Suppressor macrophage treated with lipopolysaccharide for 1 hour (primary cell): ENCODE results near the gene MPEG1.

Source experiments
- DNase-seq, 3 donors: peaks; one replicate each; pipeline ENCODE4 v3.0.0-alpha.2; 2020 to 2022

The MPEG1 gene

DNA sequence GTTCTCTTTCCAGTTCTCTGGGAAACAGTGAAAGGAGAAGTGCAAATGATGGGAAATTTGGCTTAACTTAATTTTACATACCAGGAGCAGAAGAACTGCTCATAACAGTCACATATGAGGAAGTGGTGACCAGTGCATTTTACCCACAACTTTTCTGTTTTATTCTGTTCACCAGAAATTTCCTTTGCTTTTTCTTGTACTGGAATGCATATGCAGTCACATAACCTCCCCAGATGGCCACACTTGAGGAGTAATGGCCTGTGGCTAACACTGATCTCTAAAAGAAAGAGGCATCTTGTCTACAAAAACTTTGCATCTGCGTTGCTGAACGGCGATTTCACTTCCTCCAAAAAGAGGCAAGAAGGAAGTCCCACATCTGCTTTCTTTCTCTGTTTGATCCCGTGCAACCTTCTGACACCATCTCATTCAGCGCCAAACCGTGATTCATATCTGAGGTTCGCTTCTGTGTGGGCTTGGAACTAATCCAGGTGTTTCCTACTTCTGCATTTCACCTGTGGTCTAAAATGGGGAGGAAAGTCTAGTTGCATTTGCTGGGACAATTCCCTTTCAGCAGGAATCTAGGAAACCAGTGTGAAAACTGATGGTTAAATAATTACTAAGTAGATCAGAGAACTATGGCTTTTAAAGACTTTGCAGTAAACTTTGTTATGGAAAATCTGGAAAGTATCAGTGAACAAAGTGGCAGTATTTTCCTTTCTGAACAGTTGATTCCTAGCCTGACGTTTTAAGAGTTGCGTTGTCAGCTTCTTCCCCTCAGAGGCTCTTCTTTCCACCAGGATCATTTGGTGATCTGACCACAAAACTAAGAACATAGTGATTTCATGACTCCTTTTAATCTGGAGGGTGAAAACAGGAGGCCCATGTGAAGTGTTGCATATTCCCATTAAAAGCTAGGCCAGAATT lies 4.2 kb upstream of the MPEG1 start:
- peak; percentile 87 to 96 (median 92) for DNase-seq

DNA sequence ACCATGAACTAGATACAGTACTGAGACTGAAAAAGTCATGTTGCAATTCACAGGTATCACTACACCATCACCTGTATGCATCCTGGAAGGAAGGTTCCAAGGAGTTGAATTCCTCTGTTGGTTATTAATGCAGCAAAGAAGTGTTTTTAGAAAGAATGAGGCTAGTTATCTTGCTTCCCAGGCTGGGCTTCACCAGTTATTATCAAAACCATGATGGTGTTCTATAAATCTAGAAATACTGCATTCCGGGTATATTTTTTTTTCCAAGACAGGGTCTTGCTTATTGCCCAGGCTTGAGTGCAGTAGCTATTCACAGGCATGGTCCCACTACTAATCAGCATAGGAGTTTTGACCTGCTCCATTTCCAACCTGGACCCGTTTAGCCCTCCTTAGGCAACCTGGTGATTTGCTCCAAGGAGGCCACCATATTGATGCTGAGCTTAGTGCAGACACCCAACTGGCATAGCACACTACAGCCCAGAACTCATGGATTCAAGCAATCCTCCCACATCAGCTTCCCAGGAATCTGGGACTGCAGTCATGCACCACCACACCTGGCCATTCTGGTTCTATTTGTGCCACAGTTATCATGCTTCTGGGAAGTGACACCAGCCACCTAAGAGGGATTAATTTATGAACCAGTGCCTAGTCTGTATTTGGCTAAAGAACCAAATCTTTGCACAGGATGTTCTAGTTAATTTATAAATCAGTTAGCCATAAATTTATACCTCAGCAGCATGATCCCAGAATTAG lies 1.6 kb upstream of the MPEG1 start:
- DNase-seq: no peak

DNA sequence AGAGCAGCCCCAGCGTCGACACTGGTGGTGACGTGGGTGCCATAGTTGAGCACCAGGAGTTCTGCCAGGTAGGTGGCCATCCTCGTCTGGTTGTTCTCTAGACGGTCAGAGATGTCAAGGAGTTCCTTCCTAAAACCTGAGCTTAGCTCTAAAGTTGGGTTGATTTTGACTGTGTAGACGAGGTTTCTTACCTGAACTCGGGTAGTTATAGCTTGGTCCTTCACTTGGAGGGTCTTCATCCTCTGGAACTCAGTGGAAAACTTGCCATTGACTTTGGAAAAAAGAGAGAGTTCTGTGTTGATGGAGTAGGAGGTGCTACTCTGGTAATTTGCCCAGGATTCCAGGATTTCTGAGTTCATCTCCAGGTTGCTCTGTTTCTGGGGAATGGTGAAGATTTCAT lies 505 bp downstream of the MPEG1 start:
- no peak for DNase-seq

DNA sequence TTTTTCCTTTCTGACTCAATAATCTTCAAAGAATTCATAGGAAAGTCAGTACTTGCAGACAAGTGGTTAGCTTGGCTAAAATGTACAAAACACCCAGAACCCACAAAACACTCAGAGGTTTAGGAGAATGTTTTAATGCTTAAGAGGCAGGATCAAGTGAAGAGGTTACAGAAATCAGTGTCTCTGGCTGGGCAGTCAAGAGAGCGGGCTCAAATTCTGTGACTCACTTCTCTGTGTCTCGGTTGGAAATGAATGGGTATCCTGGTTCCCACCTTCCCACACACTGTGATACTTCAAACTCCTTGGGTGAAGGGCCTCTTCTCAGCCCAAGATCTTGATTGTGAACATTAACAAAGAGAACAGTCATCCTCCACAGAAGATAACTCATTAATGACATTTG lies 3.8 kb downstream of the MPEG1 start:
- DNase-seq: peak in 1 of 3 donors; percentile 59

DNA sequence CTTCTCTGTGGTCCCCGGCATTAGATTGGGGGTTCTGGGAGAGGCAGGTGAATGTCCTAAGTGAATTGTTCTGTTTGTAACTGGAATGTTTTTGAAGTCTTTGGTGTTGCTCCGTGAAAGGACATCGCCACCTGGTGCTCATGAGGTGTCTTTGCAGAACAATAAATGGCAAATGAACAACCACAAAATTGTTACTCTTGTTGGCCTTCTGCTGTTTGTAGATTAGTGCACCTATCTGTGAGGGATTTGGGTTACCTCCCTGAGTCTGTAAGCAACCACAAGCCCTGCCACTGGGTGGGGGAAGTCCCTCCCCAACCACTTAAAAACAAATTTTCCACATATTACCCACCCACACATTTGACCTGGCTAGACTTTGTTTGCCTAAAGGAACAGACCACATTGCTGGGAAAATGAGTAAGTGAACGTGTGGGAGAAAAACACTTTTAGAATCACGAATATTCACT lies 4.7 kb downstream of the MPEG1 start:
- peak; percentile 67 to 77 (median 76) for DNase-seq

DNA sequence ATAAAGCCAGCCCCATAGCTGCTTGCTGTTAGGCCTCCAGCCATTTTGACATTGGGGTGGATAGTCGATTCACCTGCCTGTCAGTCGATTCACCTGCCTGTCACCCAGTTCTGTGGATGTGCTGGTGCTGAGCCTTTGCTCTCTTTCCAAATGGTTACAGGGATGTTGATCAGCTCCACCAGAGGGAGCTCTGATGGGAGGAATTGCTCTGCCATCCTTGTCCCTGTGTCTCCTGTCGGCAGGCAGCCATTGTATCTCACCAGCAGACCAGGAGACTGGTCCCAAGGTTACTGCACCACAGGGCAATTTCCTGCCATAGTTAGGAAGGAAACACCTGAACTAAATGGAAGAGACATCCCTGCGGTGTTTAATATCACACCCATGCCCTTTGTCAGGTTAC lies 6.1 kb downstream of the MPEG1 start:
- peak; percentile 69 to 79 (median 74) for DNase-seq

DNA sequence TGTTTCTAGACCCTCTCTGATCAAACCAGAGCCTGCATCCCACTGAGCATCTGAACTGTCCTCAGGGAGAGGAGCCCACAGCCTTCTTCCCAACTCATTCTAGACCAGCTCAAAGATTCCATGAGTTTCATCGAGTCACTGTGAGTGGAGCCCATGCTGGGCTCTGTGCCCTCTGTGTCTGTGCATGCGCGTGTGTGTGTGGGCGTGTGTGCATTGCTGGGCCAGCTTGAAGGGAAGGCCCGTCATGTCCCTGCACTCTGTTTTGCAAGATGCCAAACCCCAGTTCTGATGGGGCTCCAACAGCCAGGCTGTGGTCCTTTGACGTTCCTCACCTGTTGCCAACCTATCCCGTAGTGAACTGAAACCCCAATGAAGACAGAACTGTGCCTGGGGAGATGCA lies 7.1 kb downstream of the MPEG1 start:
- DNase-seq: peak in 2 of 3 donors; percentile 54 to 68

DNA sequence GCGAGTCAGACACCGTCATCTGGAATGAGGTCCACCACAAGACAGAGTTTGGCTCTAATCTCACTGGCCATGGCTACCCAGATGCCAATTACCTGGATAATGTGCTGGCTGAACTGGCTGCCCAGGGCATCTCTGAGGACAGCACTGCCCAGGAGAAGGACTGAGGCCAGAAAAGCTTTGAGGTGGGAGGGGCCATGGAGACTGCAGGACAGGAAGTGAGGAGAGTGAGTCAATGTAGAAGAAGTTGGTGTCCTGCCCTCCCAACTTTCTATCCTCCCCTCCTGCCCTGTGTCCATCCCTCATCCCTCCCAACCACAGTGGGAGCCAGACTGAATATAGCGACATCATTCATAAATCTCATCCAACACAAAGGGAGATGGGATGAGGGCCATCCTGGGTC lies 8.0 kb downstream of the MPEG1 start:
- no peak for DNase-seq

DNA sequence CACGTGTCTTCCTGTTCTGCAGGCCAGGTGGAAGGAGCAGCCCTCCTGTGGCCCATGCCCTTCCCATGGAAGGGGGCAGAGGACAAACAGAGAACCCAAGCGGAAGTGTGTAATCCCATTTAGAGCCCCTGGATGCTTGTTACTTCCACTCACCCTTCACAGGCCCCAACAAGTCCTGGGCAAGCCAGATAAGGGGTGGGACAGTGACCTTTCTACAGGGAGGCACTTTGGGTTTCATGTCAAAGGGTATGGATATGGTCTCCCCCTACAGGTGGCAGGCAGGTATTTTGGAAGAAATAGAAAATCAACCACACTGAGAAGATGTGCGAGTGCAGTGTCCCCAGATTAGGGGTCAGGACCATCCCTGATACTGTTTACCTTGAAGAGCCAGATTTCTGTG lies 11.4 kb downstream of the MPEG1 start:
- no peak for DNase-seq

DNA sequence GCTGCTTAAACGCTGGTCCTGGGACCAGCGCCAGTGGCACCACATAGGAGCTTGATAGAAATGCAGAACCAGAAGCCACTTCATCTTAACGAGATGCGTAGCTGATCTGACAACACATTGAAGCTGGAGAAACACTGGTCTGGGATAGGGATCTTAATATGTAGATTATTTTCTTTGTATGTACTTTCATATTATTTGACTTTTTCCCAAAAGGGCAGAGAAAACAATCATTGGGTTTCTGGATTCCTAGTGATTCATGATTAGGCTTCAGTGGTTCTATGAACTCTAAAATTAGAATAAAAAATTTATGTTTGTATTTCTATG lies 12.3 kb downstream of the MPEG1 start:
- peak in 2 of 3 donors; percentile 65 to 75 for DNase-seq

DNA sequence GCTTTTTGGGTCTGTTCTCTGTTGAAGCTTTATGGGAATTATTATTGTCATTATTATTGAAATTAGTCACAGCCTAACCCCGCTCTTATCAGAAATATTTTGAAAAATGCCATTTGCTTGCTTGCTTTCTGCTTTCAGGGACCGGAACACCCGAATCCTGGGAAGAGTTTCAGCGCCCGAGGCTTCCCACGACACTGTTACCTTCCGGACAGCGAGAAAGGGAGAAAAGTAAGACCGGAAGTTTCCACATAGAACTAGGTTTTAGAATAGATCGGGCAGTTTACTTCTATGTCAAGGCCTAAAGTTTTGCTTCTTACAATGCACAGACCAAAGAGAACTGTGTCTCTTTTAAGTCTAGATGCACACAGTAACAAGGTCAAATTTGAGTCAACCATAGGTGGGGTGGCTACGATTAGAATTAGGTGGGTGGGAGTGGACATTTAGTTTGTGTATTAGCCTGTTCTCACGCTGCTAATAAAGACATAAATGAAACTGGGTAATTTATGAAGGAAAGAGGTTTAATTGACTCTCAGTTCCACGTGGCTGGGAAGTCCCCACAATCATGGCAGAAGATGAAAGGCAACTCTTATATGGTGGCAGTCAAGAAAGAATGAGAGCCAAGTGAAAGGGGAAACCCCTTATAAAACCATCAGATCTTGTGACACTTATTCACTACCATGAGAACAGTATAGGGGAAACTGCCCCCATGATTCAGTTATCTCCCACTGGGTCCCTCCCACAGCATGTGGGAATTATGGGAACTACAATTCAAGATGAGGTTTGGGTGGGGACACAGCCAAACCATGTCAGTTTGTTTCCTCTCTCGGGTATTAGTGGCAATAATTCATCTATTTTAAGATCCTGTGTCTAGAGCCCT lies 12.9 kb downstream of the MPEG1 start:
- peak; percentile 79 to 90 (median 82) for DNase-seq

DNA sequence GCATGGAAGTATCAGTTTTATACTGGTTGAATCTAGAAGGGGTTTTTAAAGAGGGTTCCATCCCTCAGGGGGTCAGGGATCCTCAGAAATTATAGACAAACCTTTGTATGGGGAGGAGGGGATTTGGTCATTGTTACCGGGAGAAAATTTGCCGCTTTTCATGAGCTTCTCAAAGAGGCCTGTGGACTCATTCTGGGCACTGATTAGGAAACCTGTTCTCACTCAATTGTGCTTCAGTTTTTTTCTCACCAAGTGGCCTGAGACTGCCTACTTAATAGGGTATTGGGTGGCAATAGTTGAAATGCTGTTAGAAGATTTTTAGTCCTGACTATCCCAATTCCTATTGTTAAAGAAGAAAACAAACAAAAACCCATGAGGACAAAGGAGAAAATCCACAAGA lies 14.0 kb downstream of the MPEG1 start:
- peak in 2 of 3 donors; percentile 51 to 52 for DNase-seq

DNA sequence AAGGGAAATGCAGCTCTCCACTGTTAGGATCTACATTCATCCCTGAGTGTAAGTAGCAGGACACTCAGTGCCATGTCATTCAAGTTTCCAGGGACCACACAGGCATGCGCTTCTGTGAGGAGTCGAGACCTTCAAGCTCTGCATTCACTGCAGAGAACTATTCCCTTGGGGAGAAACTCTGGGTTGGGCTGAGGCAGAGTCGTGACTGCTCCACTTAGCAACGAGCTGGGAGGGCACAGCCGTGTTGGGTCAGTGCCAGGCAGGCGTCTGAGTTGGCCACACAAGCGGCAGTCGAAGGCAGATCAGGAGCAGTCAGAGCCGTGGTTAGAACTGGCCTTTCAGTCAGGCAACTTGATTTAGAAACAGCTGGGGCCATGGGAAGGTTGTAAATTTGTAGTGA lies 14.7 kb downstream of the MPEG1 start:
- DNase-seq: peak in 2 of 3 donors; percentile 54 to 55

DNA sequence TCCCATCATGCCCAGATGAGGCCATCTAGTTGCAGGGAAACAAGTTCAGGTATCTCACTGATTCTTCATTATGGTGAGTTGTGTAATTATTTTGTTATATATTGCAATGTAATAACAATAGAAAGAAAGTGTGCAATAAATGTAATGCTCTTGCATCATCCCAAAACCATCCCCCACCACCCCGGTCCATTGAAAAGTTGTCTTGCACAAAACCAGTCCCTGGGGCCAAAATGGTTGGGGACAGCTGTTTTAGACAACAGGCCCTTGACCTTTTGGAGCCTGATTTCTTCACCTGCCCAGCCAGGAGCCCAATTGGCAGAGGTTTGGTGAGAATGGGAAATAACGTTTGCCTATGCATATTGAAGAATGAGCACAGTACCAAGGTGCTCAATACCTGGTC lies 15.9 kb downstream of the MPEG1 start:
- DNase-seq: no peak

DNA sequence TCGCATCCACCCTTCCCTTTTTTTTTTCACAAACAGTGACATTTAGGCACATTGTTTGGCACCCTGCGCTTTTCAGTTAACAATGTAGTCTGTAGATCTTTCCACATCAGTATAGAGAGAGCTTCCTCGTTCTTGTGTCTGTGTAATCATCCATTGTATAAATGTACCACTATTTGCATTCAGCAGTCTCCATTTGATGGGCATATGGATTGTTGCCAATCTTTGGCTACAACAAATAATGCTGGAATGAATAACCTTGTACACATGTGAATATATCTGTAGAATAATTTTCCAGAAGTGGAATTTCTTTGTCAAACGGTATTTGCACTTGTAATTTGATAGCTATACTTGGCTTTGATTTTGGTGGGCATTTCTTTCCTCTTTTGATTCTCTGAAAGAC lies 17.1 kb downstream of the MPEG1 start:
- DNase-seq: no peak

DNA sequence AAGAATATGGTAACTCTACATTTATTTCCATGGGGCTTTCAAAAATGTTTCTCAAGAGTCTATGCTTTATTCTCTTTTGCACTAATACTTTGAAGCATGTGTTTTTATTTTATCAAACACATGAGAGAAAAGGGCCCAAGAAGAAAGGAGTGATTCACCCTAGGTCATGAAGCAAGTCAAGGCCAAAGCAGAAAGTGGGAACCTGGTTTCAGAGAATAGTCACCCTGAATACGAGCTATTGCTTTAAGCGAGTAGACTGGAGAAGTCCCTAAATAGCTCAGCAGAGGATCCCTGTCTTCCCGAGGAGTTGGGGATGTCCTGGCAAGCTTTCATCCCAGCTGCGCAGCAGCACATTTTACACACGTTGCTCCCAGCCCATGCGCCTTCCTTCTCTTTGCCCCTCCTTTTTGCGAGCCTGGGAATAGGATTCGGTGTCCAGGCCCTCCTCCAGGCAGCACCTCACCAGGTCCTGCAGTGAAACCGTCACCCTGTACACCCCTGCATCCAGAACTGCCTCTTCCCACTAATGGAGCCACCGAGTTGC lies 19.1 kb downstream of the MPEG1 start:
- peak in 2 of 3 donors; percentile 50 to 53 for DNase-seq

DNA sequence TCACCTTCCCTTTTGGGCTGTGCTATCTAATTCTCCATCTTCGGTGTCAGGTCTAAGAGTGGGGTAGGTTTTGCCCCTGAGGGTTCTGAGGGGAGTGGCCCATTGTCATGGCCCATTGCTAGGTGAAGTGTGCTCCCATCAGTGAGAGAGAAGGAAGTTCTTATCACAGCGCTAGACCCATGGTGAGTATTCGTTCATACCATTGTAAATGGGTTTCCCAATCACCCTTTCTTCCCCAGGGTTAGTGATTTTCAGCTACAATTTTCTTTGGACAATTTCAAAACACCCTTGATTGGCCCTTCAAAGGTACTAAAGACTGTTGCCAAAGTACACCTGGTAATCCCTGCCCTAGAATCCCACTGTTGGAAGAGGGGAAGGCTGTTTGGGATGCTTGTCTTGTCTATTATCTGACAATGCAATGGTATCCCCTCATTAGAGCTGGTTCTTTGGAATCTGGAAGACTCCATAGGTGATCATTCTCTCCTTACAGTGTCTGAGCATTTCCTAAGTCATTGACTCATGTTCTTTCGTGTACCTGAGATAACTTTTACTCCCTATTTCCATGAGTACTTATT lies 20.2 kb downstream of the MPEG1 start:
- DNase-seq: no peak

DNA sequence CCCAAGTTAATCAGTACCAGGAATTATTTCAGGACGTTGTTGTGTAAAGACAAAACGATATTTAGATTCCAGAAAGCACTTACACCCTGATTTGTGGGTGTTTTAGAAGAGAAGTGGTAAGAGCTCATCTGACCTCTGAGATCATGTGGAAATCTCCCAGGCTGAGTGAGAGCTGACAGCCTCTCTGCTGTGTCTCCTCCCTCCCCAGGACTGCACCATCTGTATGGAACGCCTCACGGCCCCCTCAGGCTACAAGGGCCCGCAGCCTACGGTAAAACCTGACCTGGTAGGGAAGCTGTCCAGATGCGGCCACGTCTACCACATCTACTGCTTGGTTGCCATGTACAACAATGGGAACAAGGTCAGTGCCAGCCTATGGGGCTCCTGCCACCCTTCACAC lies 20.8 kb downstream of the MPEG1 start:
- peak; percentile 63 to 78 (median 75) for DNase-seq

DNA sequence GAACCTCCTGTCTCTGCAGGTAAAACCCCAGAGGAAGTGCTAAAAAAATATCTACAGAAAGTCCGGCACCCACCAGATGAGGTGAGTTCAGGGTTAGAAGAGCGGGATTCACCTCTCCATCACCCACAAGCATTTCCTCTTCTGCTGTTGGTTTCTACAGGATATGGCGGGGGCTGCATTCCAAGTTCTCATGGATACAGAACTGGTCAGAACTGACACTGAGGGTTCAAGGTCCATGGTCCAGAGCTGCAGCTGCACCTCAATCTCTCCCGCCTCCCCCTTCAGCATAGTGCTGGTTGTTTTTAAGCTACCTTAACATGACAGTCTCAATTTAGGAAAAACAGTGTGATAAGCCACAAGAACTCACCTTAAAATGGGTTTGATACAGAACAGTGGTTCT lies 21.6 kb downstream of the MPEG1 start:
- DNase-seq: no peak

DNA sequence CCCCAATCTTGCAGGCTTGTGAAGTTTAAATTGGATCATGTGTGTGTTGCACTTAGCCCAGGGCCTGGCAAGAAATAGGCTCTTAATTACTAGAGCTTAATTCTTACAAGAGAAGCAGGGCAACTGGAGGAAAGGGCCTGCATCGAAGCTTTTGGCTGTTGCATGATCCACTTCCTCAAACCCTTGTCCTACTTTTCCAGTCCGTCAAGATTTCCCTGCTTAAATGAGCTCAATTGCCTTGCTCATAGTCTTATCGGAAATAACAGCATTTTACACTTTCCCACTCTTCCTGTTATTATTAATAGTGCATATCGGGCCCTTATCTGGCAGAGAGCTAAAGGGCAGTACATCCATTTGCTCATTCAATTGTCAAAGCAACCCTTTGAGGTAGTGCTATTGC lies 22.7 kb downstream of the MPEG1 start:
- DNase-seq: peak in 2 of 3 donors; percentile 62 to 69

DNA sequence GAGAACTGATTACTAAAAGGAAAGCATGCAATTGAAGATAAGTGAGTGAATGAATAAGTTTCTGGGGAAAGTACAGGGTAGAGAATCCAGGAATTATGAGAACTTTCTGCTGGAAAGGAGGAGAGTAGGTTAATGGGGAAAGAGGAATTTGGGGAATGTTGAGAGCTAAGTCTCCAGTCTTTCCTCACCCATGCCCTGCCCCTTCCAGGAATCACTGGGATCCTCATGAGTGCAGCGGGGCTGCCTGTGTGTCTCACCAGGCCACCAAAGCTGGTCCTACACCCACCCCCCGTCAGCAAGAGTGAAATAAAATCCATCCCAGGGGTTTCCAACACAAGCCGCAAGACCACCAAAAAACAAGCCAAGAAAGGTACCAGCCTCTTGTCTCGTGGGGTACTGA lies 23.8 kb downstream of the MPEG1 start:
- DNase-seq: no peak

DNA sequence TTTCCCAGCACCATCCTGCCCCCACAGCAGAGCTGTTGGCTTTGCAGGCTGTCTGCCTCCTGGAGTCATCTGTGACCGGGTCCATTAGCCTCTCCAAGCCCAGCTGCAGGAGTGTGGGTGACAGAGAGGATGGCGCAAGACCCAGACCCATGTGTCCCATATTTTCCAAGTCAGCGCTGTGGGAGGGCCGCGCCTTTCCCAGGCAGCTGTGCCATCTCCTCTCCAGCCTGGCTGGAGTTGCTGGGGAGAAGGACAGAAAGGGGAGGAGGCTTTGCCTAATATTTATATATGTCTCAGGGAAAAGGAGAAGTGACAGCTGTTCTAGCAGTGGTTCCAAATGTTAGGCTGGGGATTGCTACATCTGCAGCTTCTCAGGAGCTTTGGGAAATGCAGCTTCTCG lies 25.1 kb downstream of the MPEG1 start:
- peak in 2 of 3 donors; percentile 55 to 67 for DNase-seq
